ENCODE data around the gene PHLDB1. TPM values are rescaled to one million over a fixed set of nuclear protein-coding genes. Genes with fewer than 3 reads are reported as not detected.

PHLDB1 gene
- polyA plus RNA-seq, 1 donor (not counting 4 experiments of a cell fraction or from before 2014, with no cell fraction given): 35.0 TPM

DNA sequence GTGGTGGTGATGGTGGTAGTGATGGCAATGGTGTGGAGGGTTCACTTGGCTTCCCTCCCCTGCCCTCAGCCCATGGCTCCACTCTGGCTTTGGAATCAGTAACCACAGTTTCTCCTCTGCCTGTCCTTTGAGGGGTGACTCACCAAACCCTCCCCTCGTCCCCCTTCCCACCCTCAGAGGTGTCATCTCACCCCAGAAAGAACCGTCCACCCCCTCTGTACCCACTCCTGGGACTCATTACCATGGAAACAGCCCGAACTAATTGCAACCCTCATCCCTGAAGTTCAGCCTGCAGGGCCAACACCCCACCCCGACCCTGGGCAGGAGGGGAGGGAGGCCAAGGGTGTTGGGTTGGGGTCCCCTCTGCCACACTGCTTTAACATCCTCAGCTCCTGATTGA lies 26.6 kb downstream of the PHLDB1 start:
- H3K79me2 ChIP-seq (ENCODE audit: control insufficient read depth, insufficient read depth, low read length): no peaks in the 10 kb centered on the region
- H2AFZ ChIP-seq (ENCODE audit: control insufficient read depth, low read length): no peak overlapping the region
- no peak for DNase-seq (ENCODE audit: low read depth, low spot score)
- H3K4me2 ChIP-seq (ENCODE audit: control insufficient read depth, extremely low read depth, insufficient read depth, low read depth, low read length): peak overlapping the region; percentile 72
- dilution Hi-C loops (cut with MboI; ENCODE audit: extremely low pct_ligation_motif_present, low sequenced_read_pairs): no loop called here
- H3K27me3 ChIP-seq (ENCODE audit: control insufficient read depth, extremely low read depth, insufficient read depth, low read length): no peaks in the 10 kb centered on the region
- TF ChIP-seq EZH2 (IDR thresholded peaks at IDR 0.05; ENCODE audit: low read length): no peak
- TF ChIP-seq, protein P1, sequence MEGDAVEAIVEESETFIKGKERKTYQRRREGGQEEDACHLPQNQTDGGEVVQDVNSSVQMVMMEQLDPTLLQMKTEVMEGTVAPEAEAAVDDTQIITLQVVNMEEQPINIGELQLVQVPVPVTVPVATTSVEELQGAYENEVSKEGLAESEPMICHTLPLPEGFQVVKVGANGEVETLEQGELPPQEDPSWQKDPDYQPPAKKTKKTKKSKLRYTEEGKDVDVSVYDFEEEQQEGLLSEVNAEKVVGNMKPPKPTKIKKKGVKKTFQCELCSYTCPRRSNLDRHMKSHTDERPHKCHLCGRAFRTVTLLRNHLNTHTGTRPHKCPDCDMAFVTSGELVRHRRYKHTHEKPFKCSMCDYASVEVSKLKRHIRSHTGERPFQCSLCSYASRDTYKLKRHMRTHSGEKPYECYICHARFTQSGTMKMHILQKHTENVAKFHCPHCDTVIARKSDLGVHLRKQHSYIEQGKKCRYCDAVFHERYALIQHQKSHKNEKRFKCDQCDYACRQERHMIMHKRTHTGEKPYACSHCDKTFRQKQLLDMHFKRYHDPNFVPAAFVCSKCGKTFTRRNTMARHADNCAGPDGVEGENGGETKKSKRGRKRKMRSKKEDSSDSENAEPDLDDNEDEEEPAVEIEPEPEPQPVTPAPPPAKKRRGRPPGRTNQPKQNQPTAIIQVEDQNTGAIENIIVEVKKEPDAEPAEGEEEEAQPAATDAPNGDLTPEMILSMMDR (optimal IDR thresholded peaks at IDR 0.05 in 1 of 3, IDR thresholded peaks at IDR 0.05 in 1 of 3, conservative IDR thresholded peaks at IDR 0.05 in 1 of 3; ENCODE audit: extremely low read depth in 1 of 3, insufficient read depth in 2 of 3, low read length in 3 of 3): no peak
- H3K9me1 ChIP-seq (ENCODE audit: control insufficient read depth, extremely low read depth, insufficient read depth, low read length): peaks cover 3% of the 10 kb centered on the region
- no peak for FAIRE-seq
- H4K20me1 ChIP-seq (ENCODE audit: control insufficient read depth, extremely low read depth, insufficient read depth, low read length): peaks cover 3% of the 10 kb centered on the region
- H3K27ac ChIP-seq (ENCODE audit: control insufficient read depth, insufficient read depth, low read length): peak overlapping the region; percentile 31
- H3K9ac ChIP-seq (ENCODE audit: control insufficient read depth, extremely low read depth, insufficient read depth, low read length): peak overlapping the region; percentile 49
- no peaks in the 10 kb centered on the region for H3K9me3 ChIP-seq (ENCODE audit: control insufficient read depth, low read depth, low read length)
- peaks cover 21 to 38% of the 10 kb centered on the region in 2 experiments for H3K36me3 ChIP-seq (ENCODE audit: control insufficient read depth in 2 of 2, extremely low read depth in 1 of 2, insufficient read depth in 2 of 2, low read length in 2 of 2)
- H3K4me3 ChIP-seq (ENCODE audit: control insufficient read depth in 2 of 3, extremely low read depth in 1 of 3, insufficient read depth in 2 of 3, low read depth in 1 of 3, low read length in 3 of 3): no peak overlapping the region
- peaks cover 30% of the 10 kb centered on the region for H3K4me1 ChIP-seq (ENCODE audit: control insufficient read depth, extremely low read depth, insufficient read depth, low read length)

DNA sequence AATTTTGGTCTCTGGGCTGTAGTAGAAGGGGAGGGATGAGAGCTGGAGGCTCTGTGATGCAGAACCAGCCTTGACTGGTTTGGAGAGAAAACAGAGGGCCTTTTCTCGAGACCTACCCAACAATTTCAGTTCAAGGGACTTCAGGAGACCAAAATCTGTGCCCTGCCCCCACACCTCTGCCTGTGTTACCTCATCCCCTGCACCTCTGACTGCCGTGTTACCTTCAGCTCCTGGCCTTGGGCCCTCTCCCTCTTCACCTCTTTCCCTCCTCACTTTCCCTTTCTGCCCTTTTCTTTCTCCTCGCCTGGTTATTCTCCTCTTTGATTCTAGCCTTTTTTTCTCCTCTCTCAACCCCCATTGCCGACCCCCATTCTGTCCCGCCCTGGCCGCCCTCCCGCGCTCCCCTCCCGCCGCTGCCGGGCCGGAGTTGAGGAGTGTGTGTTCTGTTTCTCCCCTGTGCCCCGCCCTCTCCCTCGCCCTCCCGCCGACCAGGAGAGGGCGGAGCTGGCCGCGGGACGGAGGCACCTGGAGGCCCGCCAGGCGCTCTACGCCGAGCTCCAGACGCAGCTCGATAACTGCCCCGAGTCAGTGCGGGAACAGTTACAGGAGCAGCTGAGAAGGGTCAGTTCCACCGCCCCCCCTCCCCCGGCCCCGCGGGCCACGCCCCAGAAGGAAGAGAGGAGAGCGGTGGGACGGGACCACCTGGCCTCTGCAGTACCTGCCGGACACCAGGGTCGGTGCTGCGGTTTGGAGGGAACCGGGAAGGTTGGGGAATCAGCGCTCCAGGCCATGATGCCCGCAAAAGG lies 27.2 kb downstream of the PHLDB1 start:
- peaks cover 23% of the 10 kb centered on the region for H3K4me1 ChIP-seq (ENCODE audit: control insufficient read depth, extremely low read depth, insufficient read depth, low read length)
- H3K79me2 ChIP-seq (ENCODE audit: control insufficient read depth, insufficient read depth, low read length): no peaks in the 10 kb centered on the region
- H2AFZ ChIP-seq (ENCODE audit: control insufficient read depth, low read length): no peak overlapping the region
- H3K4me3 ChIP-seq (ENCODE audit: control insufficient read depth in 2 of 3, extremely low read depth in 1 of 3, insufficient read depth in 2 of 3, low read depth in 1 of 3, low read length in 3 of 3): peak overlapping the region in 2 of 3 experiments; percentile 21 to 39
- peak; percentile 26 for FAIRE-seq
- H3K36me3 ChIP-seq (ENCODE audit: control insufficient read depth in 2 of 2, extremely low read depth in 1 of 2, insufficient read depth in 2 of 2, low read length in 2 of 2): peaks cover 21 to 36% of the 10 kb centered on the region in 2 experiments
- no peaks in the 10 kb centered on the region for H3K27me3 ChIP-seq (ENCODE audit: control insufficient read depth, extremely low read depth, insufficient read depth, low read length)
- peak overlapping the region; percentile 31 for H3K27ac ChIP-seq (ENCODE audit: control insufficient read depth, insufficient read depth, low read length)
- H3K9me3 ChIP-seq (ENCODE audit: control insufficient read depth, low read depth, low read length): no peaks in the 10 kb centered on the region
- peak overlapping the region; percentile 72 for H3K4me2 ChIP-seq (ENCODE audit: control insufficient read depth, extremely low read depth, insufficient read depth, low read depth, low read length)
- peaks cover 3% of the 10 kb centered on the region for H3K9me1 ChIP-seq (ENCODE audit: control insufficient read depth, extremely low read depth, insufficient read depth, low read length)
- peak overlapping the region; percentile 49 for H3K9ac ChIP-seq (ENCODE audit: control insufficient read depth, extremely low read depth, insufficient read depth, low read length)
- no peak for DNase-seq (ENCODE audit: low read depth, low spot score)
- dilution Hi-C loops (cut with MboI; ENCODE audit: extremely low pct_ligation_motif_present, low sequenced_read_pairs): no loop called here
- TF ChIP-seq, protein P1 (optimal IDR thresholded peaks at IDR 0.05 in 1 of 3, IDR thresholded peaks at IDR 0.05 in 1 of 3, conservative IDR thresholded peaks at IDR 0.05 in 1 of 3; ENCODE audit: extremely low read depth in 1 of 3, insufficient read depth in 2 of 3, low read length in 3 of 3): peak in 1 of 3 experiments; percentile 39
- TF ChIP-seq EZH2 (IDR thresholded peaks at IDR 0.05; ENCODE audit: low read length): no peak
- peaks cover 3% of the 10 kb centered on the region for H4K20me1 ChIP-seq (ENCODE audit: control insufficient read depth, extremely low read depth, insufficient read depth, low read length)

Measured in keratinocyte (primary cell).